NCI-H1105 (cell line): ENCODE data around the gene GRPR.

Experiments
- DNase-seq: peaks from one replicate; lab custom pipeline; 2025; lab: John Stamatoyannopoulos, UW

The GRPR gene

GRCh38 chrX:16123222-16123786, at the start of gene GRPR:
GRPR (plus strand) TSS chrX:16123565; CDS start chrX:16123954, 389 bp downstream.
- DNase-seq, result peak; percentile 64

- no peak for DNase-seq
These were observed 48.3 kb upstream of the GRPR start for GRCh38 chrX:16075087-16075486.

DNA sequence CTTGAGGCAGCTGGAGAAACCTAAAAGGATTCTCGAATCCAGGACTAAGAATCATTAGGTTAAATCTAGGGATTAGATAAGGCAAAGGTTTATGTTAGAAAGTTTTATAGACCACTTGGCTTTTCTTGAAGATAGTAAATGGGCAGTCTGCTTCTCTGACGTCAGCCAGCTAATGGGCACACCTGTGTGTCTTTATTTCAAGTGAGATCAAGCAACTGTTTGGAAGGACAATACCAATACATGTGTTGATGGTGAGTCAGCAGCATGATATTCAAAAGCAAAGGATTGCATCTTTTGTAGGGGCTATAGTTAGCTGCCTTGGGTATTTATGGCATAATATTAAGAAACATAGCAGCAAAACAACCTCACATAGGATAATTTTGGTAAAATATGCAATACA, 46.5 kb upstream of the GRPR start:
- DNase-seq, result no peak

DNA sequence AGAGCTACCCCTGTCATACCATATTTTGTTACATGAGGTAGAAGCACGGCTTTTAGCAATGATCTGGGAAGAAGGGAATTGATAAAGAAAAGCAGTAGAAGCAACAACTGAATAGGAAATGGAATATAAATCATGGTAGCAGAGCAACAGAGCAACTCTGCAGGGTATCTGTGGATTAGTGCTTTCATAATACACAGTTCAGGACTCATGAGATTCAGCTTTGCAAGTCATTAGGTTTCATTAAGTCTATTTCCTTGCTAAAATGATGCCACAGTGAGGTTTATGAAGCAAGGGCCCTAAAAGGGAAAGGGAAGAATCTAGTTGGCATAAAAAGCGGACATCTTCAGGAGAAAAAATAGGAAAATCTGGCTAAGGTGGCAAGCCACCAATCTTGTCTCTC, 45.6 kb upstream of the GRPR start:
- DNase-seq, result no peak

GRCh38 chrX:16081357-16081756, 42.0 kb upstream of the GRPR start:
- DNase-seq, result no peak

GRCh38 chrX:16082470-16083085, 40.8 kb upstream of the GRPR start:
- DNase-seq, result no peak

- no peak for DNase-seq
These were observed 36.3 kb upstream of the GRPR start for GRCh38 chrX:16087076-16087475.

GRCh38 chrX:16089086-16089485, 34.3 kb upstream of the GRPR start:
- DNase-seq, result no peak

DNA sequence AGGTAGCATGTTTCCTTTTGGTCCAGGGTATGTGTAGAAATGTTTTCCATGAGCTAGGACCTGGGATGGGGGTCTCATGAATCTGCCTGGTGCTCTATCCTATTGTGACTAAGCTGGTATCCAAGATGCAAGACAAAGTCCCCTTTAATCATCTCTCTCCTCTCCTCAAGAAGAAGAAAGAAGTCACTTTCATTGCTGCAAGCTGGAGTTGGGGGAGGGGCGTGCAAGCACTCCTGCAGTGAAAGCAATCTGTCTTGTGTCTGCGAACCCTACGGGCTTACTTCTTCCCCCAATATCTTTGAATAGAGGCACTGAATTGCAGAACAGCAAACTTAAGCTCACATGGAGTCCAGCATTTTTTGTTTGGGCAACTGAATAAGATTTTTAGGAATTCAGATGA, 27.2 kb upstream of the GRPR start:
- DNase-seq, result no peak

DNA sequence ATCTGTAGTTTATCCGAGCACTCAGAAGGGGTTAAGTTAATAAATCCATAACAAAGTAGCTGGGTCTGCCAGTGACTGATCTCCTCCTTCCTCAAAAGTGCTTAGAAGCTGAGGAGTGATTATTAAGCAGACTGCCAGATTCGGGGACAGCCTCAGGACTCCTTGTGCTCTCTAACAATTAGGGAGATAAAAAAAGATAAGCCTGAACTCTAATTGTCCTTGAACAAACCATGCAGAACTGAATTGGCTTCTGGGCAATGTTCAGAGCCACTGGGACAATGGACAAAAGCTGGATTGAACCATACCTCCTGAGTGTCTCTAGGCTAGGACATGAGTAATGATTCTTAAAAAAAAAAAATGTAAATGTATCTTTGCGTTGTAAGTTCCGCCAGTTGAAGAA, 22.7 kb upstream of the GRPR start:
- no peak for DNase-seq

DNA sequence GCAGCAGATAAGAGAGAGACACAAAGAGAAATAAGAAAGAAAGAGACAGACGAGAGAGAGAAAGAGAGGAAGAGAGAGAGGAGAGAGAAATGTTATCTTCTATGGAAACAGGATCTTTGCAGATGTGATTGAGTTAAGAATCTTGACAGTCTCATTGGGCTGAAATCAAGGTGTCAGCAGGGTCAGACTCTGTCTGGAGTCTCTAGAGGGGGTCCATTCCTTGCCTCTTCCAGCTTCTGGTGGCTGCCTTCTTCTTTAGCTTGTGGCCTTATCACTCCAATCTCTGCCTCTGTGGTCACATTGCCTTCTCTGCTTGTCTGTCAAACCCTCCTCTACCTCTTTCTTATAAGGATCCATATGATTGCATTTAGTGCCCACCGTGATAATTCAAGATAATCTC, 21.8 kb upstream of the GRPR start:
- no peak for DNase-seq

DNA sequence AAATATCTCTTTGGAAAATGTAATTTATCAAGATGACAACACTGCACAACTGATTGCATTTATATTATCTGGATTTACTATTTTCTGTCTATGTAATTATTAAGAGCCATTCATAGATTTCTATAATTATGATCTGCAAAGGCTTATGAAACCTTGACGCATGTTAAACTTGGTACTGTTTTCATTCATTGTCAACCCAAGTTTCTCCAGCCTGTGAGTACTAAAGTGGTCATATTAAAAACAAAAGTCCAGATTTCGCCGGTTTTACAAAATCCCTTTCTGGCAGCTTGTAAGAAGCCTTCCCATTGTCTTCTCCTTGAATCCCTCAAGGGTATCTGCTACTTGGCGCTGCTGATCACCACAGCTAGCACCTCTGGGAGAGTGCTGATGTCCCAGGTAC, 19.7 kb upstream of the GRPR start:
- no peak for DNase-seq

DNA sequence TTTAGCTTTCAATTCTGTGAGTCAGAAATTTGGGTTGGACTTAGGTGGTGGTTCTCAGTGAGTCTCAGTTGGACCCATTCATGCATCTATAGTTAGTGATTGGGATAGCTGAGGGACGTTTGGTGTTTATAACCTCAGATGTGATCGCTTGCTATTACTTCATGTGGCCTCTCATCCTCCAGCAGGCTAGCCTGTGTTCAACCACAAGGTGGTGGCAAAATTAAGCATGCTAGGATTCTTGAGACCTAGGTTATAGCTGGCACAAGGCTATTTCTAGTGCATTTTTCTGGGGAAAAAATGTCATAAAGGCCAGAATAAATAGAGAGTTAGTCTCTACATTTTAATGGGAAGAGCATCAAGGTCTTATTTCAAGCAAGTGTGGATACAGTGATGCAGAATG, 10.9 kb upstream of the GRPR start:
- no peak for DNase-seq

GRCh38 chrX:16113978-16114565, 9.3 kb upstream of the GRPR start:
- DNase-seq, result no peak

GRCh38 chrX:16114611-16115010, 8.8 kb upstream of the GRPR start:
- DNase-seq, result no peak

DNA sequence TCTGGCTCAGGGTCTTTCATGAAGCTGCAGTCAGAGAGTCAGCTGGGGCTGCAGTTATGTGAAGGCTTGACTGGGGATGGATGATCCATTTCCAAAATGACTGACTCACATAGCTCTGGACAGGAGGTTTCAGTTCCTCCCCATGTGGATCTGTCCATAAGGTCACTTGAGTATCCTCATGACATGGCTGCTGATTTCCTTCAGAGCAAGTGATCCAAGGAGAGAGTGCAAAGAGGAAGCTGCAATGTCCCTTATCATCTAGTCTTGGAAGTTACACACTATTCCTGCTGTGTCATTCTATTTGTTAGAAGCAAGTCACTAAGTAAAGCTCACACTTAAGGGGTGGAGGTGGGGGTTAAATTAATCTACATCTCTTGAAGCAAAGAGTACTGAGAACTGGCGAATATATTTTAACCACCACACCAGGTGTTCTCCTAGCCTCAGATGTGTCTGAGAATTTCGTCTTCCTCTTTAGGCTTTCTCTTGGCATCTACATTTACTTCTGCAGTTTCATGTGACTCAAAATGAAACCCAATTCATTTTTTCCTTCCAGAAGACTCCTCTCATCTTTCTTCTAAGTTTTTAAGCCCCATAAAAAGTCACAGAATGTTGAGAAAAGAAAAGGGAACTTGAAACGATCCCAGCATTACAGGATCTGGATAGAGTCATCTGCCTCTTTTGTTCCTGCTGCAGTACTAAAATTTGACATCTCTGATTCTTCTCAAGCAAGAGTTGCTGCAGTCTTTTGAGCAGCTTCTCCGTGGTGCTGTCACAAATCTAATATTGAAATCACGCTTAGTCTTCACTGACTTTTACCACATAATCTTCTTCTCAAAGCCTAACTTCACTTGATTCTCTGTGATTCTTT, 3.8 kb upstream of the GRPR start:
- DNase-seq, result no peak

GRCh38 chrX:16120431-16120830, 2.9 kb upstream of the GRPR start:
- DNase-seq, result no peak

DNA sequence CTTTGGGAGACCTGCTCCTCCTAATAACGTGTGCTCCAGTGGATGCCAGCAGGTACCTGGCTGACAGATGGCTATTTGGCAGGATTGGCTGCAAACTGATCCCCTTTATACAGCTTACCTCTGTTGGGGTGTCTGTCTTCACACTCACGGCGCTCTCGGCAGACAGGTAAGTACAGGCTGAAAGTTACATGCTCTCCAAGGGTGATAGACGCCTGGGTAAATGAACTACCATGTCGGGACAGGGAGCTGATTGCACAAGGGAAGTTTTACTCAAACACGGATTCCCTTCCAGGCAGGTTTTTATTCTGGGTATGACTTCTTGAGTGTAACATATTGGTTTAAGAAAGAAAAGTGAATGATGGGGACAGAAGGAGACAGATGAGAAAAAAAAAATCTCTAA, 836 bp downstream of the GRPR start:
- DNase-seq, result no peak

DNA sequence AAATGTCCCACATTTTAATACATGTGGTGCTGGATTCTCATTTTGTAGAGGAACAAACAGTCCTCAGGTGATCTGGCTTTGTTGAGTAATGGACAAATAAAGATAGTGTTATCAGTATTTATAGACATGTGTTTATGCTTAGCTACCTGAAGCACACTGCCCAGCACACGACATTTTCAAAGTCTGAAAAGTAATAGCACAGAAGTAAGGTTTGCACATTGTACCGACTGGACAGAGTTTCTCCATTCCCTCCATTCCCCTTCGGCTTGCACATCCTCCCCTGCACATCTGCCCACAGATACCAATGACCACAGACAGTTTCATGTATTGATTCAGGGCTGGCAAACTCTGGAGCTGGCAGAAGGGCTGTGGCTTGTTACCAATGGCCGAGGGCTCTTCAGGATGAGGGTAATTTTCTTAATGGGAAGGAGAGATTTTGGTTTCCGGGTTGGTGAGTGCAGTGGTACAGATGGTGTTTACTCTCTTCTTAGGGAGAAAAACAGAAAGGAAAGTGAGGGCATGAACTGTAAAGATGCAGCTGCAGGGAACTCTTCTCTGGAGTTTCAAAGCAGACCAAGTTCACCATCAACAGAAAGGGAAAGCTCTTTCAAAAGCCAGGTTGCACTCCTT, 2.3 kb downstream of the GRPR start:
- no peak for DNase-seq

DNA sequence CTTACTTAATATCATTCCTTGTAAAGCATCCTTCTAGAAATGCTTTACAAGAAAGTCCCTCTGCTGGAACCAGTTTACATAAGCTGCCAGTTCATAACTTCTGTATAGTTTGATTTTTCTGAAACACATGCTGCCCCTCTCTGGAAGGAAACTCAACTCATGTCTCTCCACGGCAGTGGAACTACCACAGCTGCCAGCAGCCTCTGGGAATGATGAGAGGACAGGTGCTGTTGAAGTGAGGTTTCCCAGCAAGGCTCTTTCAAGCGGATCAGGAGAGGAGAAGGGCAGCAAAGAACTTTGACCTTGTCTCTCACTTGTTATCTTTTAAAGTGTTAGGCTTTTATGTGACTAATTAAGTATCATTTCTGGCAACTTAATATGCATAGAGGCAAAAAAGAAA, 7.3 kb downstream of the GRPR start:
- DNase-seq, result no peak

- no peak for DNase-seq
These were observed 11.6 kb downstream of the GRPR start for GRCh38 chrX:16134936-16135335.

- no peak for DNase-seq
These were observed 12.7 kb downstream of the GRPR start for GRCh38 chrX:16136080-16136479.
